ENCODE results near the gene NCBP2.
A peak's percentile ranks its signal among the peaks of the same experiment; 100 is the strongest.

The NCBP2 gene

DNA sequence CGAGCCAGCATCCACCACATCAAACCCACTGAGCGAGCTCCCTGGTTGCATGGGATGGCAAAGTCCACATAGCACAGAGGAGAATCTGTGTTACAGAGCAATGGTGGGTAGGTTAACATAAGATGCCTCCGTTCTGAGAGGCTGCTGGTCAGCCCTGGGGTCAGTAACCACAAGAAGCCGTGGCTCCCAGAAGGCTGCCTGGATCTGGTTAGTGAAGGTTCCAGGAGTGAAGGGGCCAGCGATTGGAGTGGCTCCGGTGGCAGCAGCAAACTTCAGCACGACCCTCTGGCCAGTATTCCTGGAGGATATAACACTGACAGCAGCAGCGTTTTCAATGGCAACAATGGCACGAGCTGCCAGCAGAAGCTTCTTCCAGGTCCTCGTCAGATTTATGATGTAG lies 44.7 kb upstream of the NCBP2 start:
- Histone ChIP-seq H3K27ac (no peak overlapping the region), H3K4me3 (ENCODE audit: low read depth, low read length) (no peak overlapping the region), H3K36me3 (replicated peaks) (no peaks in the 10 kb centered on the region), H3K27me3 (replicated peaks) (no peaks in the 10 kb centered on the region)
- in situ Hi-C loops (cut with HindIII; ENCODE audit: low pct_ligation_motif_present, low sequenced_read_pairs): no loop called here
- TF ChIP-seq, protein P1, sequence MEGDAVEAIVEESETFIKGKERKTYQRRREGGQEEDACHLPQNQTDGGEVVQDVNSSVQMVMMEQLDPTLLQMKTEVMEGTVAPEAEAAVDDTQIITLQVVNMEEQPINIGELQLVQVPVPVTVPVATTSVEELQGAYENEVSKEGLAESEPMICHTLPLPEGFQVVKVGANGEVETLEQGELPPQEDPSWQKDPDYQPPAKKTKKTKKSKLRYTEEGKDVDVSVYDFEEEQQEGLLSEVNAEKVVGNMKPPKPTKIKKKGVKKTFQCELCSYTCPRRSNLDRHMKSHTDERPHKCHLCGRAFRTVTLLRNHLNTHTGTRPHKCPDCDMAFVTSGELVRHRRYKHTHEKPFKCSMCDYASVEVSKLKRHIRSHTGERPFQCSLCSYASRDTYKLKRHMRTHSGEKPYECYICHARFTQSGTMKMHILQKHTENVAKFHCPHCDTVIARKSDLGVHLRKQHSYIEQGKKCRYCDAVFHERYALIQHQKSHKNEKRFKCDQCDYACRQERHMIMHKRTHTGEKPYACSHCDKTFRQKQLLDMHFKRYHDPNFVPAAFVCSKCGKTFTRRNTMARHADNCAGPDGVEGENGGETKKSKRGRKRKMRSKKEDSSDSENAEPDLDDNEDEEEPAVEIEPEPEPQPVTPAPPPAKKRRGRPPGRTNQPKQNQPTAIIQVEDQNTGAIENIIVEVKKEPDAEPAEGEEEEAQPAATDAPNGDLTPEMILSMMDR (IDR thresholded peaks at IDR 0.05; ENCODE audit: low read depth, low read length, missing control alignments): no peak
- no peak for DNase-seq

DNA sequence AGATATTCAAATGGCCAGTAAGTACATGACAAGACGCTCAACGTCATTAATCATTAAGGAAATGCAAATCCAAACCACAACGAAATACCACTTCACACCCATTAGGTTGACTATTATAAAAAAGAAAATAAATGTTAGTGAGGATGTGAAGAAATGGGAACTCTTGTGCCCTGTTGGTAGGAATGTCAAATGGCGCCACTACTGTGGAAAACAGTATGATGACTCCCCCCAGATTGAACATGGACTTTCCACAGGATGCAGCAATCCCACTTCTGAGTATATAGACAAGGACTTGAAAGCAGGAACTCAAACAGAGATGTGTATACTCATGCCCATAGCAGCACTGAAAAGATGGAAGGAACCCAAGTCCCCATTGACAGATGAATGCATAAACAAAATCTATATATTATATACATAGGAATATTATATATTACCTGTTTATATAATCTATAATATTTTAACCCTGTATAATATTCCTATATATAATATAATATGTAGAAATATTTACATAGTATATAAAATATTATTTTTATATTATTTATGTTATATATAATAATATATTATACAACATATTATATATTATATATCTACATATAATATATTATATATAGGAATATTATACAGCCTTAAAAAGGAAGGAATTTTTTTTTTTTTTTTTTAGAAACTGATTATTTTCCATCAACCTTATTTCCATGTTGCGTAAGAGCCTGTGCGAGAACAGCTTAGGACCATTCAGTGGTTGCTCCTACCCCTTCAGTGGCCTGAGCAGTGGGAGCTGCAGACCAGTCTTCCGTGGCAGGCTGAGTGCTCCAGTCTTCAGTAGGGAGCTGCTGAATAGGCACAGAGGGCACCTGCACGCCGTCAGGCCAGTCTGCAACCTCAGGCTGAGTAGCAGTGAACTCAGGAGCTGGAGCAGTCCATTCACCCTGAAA lies 43.9 kb upstream of the NCBP2 start:
- TF ChIP-seq, protein P1 (IDR thresholded peaks at IDR 0.05; ENCODE audit: low read depth, low read length, missing control alignments): peak; percentile 41
- in situ Hi-C loops (cut with HindIII; ENCODE audit: low pct_ligation_motif_present, low sequenced_read_pairs): no loop called here
- H3K4me3 ChIP-seq (ENCODE audit: low read depth, low read length): no peak overlapping the region
- H3K27me3 ChIP-seq (replicated peaks): no peaks in the 10 kb centered on the region
- no peak for DNase-seq
- no peak overlapping the region for H3K27ac ChIP-seq
- no peaks in the 10 kb centered on the region for H3K36me3 ChIP-seq (replicated peaks)

- in situ Hi-C loops (cut with HindIII; ENCODE audit: low pct_ligation_motif_present, low sequenced_read_pairs): no loop called here
- Histone ChIP-seq H3K27ac (no peak overlapping the region), H3K4me3 (ENCODE audit: low read depth, low read length) (no peak overlapping the region), H3K36me3 (replicated peaks) (no peaks in the 10 kb centered on the region), H3K27me3 (replicated peaks) (no peaks in the 10 kb centered on the region)
- no peak for DNase-seq
- TF ChIP-seq, protein P1 (IDR thresholded peaks at IDR 0.05; ENCODE audit: low read depth, low read length, missing control alignments): no peak
Measured at GRCh38 chr3:196985298-196985697, 43.0 kb upstream of the NCBP2 start.

DNA sequence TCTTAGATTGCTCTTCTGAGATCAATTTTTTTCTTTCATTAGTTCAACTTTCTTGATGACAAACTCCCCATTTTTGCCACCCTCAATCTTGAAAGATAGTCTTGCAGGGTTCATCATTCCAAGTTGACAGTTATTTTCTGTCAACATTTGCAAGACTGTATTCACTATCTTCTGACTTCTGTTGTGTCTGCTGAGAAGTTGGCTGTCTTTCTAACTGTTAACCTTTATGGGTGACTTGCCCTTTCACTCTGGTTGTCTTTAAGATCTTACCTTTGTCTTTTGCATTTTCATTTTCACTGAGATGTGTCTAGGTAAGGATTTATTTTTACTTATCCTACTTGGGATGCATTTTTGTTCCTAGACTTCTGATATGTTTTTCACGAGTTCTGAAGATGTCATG lies 40.9 kb upstream of the NCBP2 start:
- Histone ChIP-seq H3K27ac (no peak overlapping the region), H3K27me3 (replicated peaks) (no peaks in the 10 kb centered on the region), H3K4me3 (ENCODE audit: low read depth, low read length) (no peak overlapping the region), H3K36me3 (replicated peaks) (no peaks in the 10 kb centered on the region)
- in situ Hi-C loops (cut with HindIII; ENCODE audit: low pct_ligation_motif_present, low sequenced_read_pairs): no loop called here
- DNase-seq: no peak
- TF ChIP-seq, protein P1 (IDR thresholded peaks at IDR 0.05; ENCODE audit: low read depth, low read length, missing control alignments): no peak

- no peak for DNase-seq
- in situ Hi-C loops (cut with HindIII; ENCODE audit: low pct_ligation_motif_present, low sequenced_read_pairs): no loop called here
- TF ChIP-seq, protein P1 (IDR thresholded peaks at IDR 0.05; ENCODE audit: low read depth, low read length, missing control alignments): no peak
- Histone ChIP-seq H3K27me3 (replicated peaks) (no peaks in the 10 kb centered on the region), H3K36me3 (replicated peaks) (no peaks in the 10 kb centered on the region), H3K4me3 (ENCODE audit: low read depth, low read length) (no peak overlapping the region), H3K27ac (no peak overlapping the region)
Measured at GRCh38 chr3:196981657-196982056, 39.3 kb upstream of the NCBP2 start.
